ENCODE data around the gene TEK.

DNA sequence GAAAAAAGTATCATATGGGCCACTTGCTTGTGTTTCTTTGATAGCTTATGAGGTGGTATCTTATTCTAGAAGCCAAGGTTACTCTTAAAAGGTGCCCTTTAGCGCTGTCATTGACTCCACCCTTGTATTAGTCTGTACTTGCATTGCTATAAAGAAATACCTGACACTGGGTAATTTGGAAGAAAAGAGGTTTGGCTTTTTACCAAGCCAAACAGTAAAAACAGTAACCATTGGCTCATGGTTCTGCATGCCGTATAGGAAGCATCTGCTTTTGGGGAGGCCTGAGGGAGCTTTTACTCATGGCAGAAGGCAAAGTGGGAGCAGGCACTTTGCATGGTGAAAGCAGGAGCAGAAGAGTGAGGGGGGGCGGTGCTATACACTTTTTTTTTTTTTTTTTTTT, 87.4 kb downstream of the TEK start:
- TF ChIP-seq, protein P1, sequence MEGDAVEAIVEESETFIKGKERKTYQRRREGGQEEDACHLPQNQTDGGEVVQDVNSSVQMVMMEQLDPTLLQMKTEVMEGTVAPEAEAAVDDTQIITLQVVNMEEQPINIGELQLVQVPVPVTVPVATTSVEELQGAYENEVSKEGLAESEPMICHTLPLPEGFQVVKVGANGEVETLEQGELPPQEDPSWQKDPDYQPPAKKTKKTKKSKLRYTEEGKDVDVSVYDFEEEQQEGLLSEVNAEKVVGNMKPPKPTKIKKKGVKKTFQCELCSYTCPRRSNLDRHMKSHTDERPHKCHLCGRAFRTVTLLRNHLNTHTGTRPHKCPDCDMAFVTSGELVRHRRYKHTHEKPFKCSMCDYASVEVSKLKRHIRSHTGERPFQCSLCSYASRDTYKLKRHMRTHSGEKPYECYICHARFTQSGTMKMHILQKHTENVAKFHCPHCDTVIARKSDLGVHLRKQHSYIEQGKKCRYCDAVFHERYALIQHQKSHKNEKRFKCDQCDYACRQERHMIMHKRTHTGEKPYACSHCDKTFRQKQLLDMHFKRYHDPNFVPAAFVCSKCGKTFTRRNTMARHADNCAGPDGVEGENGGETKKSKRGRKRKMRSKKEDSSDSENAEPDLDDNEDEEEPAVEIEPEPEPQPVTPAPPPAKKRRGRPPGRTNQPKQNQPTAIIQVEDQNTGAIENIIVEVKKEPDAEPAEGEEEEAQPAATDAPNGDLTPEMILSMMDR (conservative IDR thresholded peaks at IDR 0.05; ENCODE audit: low read depth in 2 of 2) = no peak
- TF ChIP-seq EZH2 (IDR thresholded peaks at IDR 0.05; ENCODE audit: low read depth, unreplicated experiment) (no peak), POLR2AphosphoS5 (IDR thresholded peaks at IDR 0.05; ENCODE audit: low read depth) (no peak), EZH2phosphoT487 (IDR thresholded peaks at IDR 0.05; ENCODE audit: unreplicated experiment) (no peak), NANOG (IDR thresholded peaks at IDR 0.05; ENCODE audit: borderline replicate concordance) (no peak), ZNF114 (CRISPR knock-in tag; IDR thresholded peaks at IDR 0.05) (no peak), CREB1 (CRISPR knock-in tag; IDR thresholded peaks at IDR 0.05; ENCODE audit: low read depth) (no peak), JUNB (IDR thresholded peaks at IDR 0.05; ENCODE audit: unreplicated experiment) (no peak), ZNF331 (CRISPR knock-in tag; IDR thresholded peaks at IDR 0.05; ENCODE audit: low read depth) (no peak), STAT1 (IDR thresholded peaks at IDR 0.05; ENCODE audit: unreplicated experiment) (no peak)
- TF ChIP-seq, protein P2, sequence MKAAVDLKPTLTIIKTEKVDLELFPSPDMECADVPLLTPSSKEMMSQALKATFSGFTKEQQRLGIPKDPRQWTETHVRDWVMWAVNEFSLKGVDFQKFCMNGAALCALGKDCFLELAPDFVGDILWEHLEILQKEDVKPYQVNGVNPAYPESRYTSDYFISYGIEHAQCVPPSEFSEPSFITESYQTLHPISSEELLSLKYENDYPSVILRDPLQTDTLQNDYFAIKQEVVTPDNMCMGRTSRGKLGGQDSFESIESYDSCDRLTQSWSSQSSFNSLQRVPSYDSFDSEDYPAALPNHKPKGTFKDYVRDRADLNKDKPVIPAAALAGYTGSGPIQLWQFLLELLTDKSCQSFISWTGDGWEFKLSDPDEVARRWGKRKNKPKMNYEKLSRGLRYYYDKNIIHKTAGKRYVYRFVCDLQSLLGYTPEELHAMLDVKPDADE (IDR thresholded peaks at IDR 0.05) = no peak
- TF ChIP-seq, protein P3, sequence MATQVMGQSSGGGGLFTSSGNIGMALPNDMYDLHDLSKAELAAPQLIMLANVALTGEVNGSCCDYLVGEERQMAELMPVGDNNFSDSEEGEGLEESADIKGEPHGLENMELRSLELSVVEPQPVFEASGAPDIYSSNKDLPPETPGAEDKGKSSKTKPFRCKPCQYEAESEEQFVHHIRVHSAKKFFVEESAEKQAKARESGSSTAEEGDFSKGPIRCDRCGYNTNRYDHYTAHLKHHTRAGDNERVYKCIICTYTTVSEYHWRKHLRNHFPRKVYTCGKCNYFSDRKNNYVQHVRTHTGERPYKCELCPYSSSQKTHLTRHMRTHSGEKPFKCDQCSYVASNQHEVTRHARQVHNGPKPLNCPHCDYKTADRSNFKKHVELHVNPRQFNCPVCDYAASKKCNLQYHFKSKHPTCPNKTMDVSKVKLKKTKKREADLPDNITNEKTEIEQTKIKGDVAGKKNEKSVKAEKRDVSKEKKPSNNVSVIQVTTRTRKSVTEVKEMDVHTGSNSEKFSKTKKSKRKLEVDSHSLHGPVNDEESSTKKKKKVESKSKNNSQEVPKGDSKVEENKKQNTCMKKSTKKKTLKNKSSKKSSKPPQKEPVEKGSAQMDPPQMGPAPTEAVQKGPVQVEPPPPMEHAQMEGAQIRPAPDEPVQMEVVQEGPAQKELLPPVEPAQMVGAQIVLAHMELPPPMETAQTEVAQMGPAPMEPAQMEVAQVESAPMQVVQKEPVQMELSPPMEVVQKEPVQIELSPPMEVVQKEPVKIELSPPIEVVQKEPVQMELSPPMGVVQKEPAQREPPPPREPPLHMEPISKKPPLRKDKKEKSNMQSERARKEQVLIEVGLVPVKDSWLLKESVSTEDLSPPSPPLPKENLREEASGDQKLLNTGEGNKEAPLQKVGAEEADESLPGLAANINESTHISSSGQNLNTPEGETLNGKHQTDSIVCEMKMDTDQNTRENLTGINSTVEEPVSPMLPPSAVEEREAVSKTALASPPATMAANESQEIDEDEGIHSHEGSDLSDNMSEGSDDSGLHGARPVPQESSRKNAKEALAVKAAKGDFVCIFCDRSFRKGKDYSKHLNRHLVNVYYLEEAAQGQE (IDR thresholded peaks at IDR 0.05; ENCODE audit: unreplicated experiment) = no peak
- TF ChIP-seq, protein P4, sequence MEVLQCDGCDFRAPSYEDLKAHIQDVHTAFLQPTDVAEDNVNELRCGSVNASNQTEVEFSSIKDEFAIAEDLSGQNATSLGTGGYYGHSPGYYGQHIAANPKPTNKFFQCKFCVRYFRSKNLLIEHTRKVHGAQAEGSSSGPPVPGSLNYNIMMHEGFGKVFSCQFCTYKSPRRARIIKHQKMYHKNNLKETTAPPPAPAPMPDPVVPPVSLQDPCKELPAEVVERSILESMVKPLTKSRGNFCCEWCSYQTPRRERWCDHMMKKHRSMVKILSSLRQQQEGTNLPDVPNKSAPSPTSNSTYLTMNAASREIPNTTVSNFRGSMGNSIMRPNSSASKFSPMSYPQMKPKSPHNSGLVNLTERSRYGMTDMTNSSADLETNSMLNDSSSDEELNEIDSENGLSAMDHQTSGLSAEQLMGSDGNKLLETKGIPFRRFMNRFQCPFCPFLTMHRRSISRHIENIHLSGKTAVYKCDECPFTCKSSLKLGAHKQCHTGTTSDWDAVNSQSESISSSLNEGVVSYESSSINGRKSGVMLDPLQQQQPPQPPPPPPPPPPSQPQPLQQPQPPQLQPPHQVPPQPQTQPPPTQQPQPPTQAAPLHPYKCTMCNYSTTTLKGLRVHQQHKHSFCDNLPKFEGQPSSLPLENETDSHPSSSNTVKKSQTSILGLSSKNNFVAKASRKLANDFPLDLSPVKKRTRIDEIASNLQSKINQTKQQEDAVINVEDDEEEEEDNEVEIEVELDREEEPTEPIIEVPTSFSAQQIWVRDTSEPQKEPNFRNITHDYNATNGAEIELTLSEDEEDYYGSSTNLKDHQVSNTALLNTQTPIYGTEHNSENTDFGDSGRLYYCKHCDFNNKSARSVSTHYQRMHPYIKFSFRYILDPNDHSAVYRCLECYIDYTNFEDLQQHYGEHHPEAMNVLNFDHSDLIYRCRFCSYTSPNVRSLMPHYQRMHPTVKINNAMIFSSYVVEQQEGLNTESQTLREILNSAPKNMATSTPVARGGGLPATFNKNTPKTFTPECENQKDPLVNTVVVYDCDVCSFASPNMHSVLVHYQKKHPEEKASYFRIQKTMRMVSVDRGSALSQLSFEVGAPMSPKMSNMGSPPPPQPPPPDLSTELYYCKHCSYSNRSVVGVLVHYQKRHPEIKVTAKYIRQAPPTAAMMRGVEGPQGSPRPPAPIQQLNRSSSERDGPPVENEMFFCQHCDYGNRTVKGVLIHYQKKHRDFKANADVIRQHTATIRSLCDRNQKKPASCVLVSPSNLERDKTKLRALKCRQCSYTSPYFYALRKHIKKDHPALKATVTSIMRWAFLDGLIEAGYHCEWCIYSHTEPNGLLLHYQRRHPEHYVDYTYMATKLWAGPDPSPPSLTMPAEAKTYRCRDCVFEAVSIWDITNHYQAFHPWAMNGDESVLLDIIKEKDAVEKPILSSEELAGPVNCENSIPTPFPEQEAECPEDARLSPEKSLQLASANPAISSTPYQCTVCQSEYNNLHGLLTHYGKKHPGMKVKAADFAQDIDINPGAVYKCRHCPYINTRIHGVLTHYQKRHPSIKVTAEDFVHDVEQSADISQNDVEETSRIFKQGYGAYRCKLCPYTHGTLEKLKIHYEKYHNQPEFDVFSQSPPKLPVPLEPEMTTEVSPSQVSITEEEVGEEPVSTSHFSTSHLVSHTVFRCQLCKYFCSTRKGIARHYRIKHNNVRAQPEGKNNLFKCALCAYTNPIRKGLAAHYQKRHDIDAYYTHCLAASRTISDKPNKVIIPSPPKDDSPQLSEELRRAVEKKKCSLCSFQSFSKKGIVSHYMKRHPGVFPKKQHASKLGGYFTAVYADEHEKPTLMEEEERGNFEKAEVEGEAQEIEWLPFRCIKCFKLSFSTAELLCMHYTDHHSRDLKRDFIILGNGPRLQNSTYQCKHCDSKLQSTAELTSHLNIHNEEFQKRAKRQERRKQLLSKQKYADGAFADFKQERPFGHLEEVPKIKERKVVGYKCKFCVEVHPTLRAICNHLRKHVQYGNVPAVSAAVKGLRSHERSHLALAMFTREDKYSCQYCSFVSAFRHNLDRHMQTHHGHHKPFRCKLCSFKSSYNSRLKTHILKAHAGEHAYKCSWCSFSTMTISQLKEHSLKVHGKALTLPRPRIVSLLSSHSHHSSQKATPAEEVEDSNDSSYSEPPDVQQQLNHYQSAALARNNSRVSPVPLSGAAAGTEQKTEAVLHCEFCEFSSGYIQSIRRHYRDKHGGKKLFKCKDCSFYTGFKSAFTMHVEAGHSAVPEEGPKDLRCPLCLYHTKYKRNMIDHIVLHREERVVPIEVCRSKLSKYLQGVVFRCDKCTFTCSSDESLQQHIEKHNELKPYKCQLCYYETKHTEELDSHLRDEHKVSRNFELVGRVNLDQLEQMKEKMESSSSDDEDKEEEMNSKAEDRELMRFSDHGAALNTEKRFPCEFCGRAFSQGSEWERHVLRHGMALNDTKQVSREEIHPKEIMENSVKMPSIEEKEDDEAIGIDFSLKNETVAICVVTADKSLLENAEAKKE (CRISPR knock-in tag; IDR thresholded peaks at IDR 0.05) = no peak

Data from GM23338 (cell line).